ENCODE data around the gene MSTN. TPM values are rescaled to one million over a fixed set of nuclear protein-coding genes. Genes with fewer than 3 reads are reported as not detected.
A peak's percentile ranks its signal among the peaks of the same experiment; 100 is the strongest.
"Not testable (repeated sequence)": the region's sequence is repeated elsewhere in the genome, so short reads cannot be mapped to it uniquely, and the experiment has no call there.

Gene MSTN
- total RNA-seq, 1 experiment from 2014 or later: not detected

DNA sequence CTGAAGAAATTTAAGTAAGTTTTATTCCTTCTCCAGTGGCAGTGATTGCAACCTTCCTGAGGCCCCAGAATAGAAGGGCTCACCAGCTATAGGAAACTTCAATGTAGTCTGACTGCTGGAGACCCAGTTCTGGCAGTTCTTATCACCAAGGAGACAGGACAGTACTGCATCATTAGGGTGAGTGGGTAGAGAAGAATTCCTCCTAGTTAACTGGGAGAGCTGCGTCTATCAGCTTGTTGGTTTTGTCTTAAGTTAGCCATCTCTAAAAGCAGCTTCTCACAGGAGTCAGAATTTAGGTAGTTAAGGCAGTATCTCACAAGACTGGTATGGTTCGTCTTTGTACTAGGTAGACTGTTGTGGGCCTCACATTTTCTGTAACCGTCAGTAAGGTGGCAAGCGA, 3.3 kb upstream of the MSTN start:
- no peak for DNase-seq (ENCODE audit: low spot score)

- DNase-seq (ENCODE audit: low spot score): no peak
Observed at GRCh38 chr2:190063624-190064023, 1.1 kb upstream of the MSTN start.

DNA sequence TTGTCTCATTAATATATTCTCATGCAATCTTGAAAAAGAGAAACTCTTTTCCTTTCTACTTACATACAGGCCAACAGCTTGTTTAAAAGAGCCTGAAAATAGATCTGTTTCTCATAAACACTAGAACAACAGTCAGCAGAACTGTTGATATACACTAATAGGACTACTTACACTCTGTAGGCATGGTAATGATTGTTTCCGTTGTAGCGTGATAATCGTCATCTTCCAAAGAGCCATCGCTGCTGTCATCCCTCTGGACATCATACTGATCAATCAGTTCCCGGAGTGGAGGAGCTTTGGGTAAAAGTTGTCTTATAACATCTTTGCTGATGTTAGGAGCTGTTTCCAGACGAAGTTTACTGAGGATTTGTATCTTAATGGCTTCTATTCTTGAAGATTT, 476 bp downstream of the MSTN start:
- no peak for DNase-seq (ENCODE audit: low spot score)

- DNase-seq (ENCODE audit: low spot score): no peak
Observed at GRCh38 chr2:190060626-190061025, 1.9 kb downstream of the MSTN start.

GRCh38 chr2:190060019-190060418, 2.5 kb downstream of the MSTN start:
- DNase-seq (ENCODE audit: low spot score): no peak

- DNase-seq (ENCODE audit: low spot score): no peak
Observed at GRCh38 chr2:190053426-190053825, 9.1 kb downstream of the MSTN start.

- no peak for DNase-seq (ENCODE audit: low spot score)
Observed at GRCh38 chr2:190052307-190052706, 10.2 kb downstream of the MSTN start.

DNA sequence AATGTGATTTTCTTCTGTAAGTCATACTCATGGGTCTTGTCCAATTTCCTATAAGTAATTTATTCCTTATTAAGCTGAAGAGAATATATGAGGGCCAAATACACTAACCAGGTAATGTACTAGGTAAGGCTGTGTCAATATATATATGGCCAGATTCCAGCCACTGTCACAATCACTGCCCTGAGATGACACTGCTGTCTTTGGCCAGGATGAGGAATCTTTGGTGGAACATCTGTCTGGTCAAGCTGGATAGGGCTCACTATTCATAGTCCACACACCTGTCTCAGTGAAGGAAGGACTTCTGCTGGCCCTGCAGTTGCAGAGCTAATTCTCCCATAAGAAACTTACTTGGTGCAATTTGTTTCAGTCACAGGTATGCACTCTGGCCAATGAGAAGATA, 11.3 kb downstream of the MSTN start:
- no peak for DNase-seq (ENCODE audit: low spot score)

DNA sequence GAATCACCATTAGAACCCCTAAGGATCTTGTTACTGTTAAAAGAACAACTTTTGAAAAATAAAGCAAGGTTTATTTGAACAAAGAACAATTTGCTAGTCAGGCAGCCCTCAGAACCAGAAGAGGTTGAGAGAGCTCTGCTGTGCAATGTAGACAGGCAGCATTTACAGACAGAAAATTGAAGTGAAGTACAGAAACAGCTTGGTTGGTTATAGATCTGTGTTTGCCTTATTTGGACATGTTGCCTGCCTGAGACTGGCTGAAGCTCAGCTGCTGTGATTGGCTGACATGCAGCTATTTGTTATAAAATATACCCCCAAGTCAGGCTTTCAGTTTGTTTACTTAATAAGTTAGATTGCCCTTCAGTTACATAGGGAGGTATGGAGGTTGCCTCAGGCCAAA, 12.5 kb downstream of the MSTN start:
- DNase-seq (ENCODE audit: low spot score): no peak

DNA sequence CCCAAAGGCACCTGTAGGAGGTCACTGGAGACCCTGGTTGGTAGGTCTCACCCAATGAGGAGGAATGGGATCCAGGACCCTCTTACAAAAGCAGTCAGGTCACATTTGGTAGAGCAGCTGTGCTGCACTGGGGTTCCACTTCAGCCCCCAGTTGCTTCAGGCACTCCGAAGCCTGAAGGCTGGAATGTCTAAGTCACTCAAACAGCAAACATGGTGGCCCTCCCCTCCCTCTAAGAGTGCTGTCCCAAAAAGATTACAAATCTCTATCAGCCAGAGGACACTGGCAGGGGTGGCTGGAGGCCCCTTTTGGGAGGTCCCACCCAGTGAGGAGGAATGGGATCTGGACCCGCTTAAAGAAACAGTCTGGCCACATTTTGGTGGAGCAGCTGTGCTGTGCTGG, 17.7 kb downstream of the MSTN start:
- no peak for DNase-seq (ENCODE audit: low spot score)

GRCh38 chr2:190043441-190043840, 19.1 kb downstream of the MSTN start:
- DNase-seq (ENCODE audit: low spot score): no peak

- no peak for DNase-seq (ENCODE audit: low spot score)
Observed at GRCh38 chr2:190036071-190036470, 26.5 kb downstream of the MSTN start.

- not testable (repeated sequence) for DNase-seq (ENCODE audit: low spot score)
Observed at GRCh38 chr2:190034417-190034816, 28.1 kb downstream of the MSTN start.

- DNase-seq (ENCODE audit: low spot score): no peak
Observed at GRCh38 chr2:190031969-190032618, 30.4 kb downstream of the MSTN start.

GRCh38 chr2:190023860-190024259, 38.7 kb downstream of the MSTN start:
- DNase-seq (ENCODE audit: low spot score): peak; percentile 62

- DNase-seq (ENCODE audit: low spot score): no peak
Observed at GRCh38 chr2:190020720-190021119, 41.8 kb downstream of the MSTN start.

DNA sequence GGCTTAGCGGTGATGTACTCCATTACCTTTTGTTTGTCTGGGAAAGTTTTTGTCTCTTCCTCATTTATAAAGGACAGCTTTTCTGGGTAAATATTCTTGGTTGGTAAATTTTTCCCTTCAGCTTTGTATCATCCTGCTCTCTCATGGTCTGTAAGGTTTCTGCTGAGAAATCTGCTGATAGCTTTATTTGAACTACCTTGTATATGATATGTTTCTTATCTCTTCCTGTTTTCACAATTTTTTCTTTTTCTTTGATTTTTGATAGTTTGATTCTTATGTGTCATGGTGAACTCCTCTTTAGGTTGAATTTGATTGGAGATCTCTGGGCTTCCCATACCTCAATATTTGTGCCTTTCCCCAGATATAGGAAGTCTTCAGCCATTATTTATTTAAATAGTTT, 44.7 kb downstream of the MSTN start:
- no peak for DNase-seq (ENCODE audit: low spot score)

- DNase-seq (ENCODE audit: low spot score): not testable (repeated sequence)
Observed at GRCh38 chr2:190015969-190016368, 46.6 kb downstream of the MSTN start.
